Activated effector memory CD4-positive, alpha-beta T cell treated with anti-CD3 and anti-CD28 coated beads, Interleukin-2, amount 50 U/mL, for 16 hours (primary cell): Measurements from ENCODE around the gene UNC13D.
A peak's percentile ranks its signal among the peaks of the same experiment; 100 is the strongest.

ENCODE experiments used
- DNase-seq: peaks from one replicate; pipeline ENCODE4 v3.0.0-alpha.2; 2020

The UNC13D gene

GRCh38 chr17:75849724-75850123 is 5.5 kb upstream of the UNC13D start:
- peak; percentile 58 for DNase-seq

GRCh38 chr17:75849279-75849646 is 5.1 kb upstream of the UNC13D start:
- no peak for DNase-seq

GRCh38 chr17:75848523-75849278 is 4.5 kb upstream of the UNC13D start:
- DNase-seq: peak; percentile 93

GRCh38 chr17:75847614-75848522 is 3.7 kb upstream of the UNC13D start:
- no peak for DNase-seq

- DNase-seq: no peak
Measured at GRCh38 chr17:75846692-75847613, 2.7 kb upstream of the UNC13D start.

GRCh38 chr17:75845933-75846691 is 1.9 kb upstream of the UNC13D start:
- no peak for DNase-seq

- DNase-seq: peak; percentile 84
Measured at GRCh38 chr17:75845058-75845711, 981 bp upstream of the UNC13D start.

- no peak for DNase-seq
Measured at GRCh38 chr17:75844530-75845057, 390 bp upstream of the UNC13D start.

- DNase-seq: peak; percentile 78
Measured at GRCh38 chr17:75842963-75843576, 1.1 kb downstream of the UNC13D start.

GRCh38 chr17:75842411-75842810 is 1.8 kb downstream of the UNC13D start:
- DNase-seq: no peak

- DNase-seq: no peak
Measured at GRCh38 chr17:75840799-75841164, 3.4 kb downstream of the UNC13D start.

- DNase-seq: no peak
Measured at GRCh38 chr17:75839942-75840798, 4.0 kb downstream of the UNC13D start.

- no peak for DNase-seq
Measured at GRCh38 chr17:75838410-75838809, 5.8 kb downstream of the UNC13D start.

- DNase-seq: no peak
Measured at GRCh38 chr17:75837899-75838298, 6.3 kb downstream of the UNC13D start.

GRCh38 chr17:75836605-75837004 is 7.6 kb downstream of the UNC13D start:
- no peak for DNase-seq

- DNase-seq: no peak
Measured at GRCh38 chr17:75835654-75835987, 8.6 kb downstream of the UNC13D start.

- DNase-seq: no peak
Measured at GRCh38 chr17:75834928-75835653, 9.1 kb downstream of the UNC13D start.

- no peak for DNase-seq
Measured at GRCh38 chr17:75834279-75834920, 9.8 kb downstream of the UNC13D start.
